Measurements from ENCODE around the gene NADK. TPM values are rescaled to one million over a fixed set of nuclear protein-coding genes. Genes with fewer than 3 reads are reported as not detected.

The NADK gene
- 27.9 to 40.6 TPM (median 35.7 TPM) in 5 replicates for total RNA-seq (2022; extraction: Qiagen RNA extraction; ENCODE audit: low read depth)

GRCh38 chr1:1777950-1778662 lies at the start of gene NADK:
TSS of gene NADK (minus strand) at chr1:1778470. CDS start at chr1:1765406, 13,064 bp downstream.

DNA sequence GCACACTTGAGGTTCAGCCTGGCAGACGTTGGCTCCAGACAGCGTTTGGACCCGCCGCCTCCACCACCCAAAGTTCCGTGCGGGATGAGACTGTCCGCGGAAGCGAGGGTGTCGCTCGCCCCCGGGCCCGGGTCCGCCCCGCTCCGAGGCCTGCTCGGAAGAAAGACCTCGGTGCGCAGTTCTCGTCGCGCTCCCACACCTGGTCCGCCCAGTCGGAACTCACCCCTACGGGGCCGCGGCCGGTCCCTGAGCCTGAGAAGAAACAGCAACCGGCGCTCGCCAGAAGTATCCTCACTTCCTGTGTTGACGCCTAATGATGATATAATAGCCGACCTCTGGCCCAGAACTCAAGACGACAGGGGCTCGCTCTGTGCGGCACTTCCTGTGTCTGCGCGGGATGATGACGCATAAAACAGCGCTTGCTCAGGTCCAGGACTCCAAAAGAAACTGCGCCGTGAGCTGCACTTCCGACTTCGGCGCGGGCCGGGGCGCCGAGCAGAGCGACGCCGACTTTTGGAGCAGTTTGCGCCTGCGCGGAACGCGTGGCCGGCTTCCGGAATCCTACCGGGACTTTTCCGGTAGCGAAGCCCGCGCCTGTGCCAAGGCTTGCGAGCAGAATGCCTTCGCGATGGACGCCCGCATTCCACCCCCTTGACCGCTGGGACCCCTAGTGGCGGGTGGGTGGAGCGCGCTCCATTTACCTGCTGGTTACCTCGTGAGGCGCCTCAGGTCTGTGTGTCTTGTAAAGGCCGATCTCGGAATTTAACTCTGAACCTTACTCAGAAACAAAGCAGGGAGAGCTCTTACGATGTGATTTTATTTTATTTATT lies 54.0 kb downstream of the NADK start, which contains the start of gene CDK11A:
Gene CDK11A (minus strand): TSS at position 323 of the 830 bp plus-strand sequence. CDS start 1,539 bp downstream, outside the sequence.

Other genes with a start within 250 kb of the NADK start
- 0.39 to 0.81 TPM (median 0.44 TPM) in 4 of 5 replicates, not detected in the other for gene TMEM240, start 237.8 kb downstream of the NADK start, total RNA-seq (2022; extraction: Qiagen RNA extraction; ENCODE audit: low read depth)
- gene SSU72, start 203.6 kb downstream of the NADK start, total RNA-seq (2022; extraction: Qiagen RNA extraction; ENCODE audit: low read depth) = 84.7 to 113 TPM (median 104 TPM) in 5 replicates
- gene FNDC10, start 178.3 kb downstream of the NADK start, total RNA-seq (2022; extraction: Qiagen RNA extraction; ENCODE audit: low read depth) = 5.4 to 8.5 TPM (median 8.1 TPM) in 5 replicates
- gene MIB2, start 163.0 kb downstream of the NADK start, total RNA-seq (2022; extraction: Qiagen RNA extraction; ENCODE audit: low read depth) = 8.4 to 19.3 TPM (median 17.3 TPM) in 5 replicates
- 0.51 to 0.88 TPM (median 0.54 TPM) in 5 replicates for gene MMP23B, start 146.3 kb downstream of the NADK start, total RNA-seq (2022; extraction: Qiagen RNA extraction; ENCODE audit: low read depth)
- 23.7 to 26.4 TPM (median 23.8 TPM) in 5 replicates for gene CDK11B, start 119.5 kb downstream of the NADK start, total RNA-seq (2022; extraction: Qiagen RNA extraction; ENCODE audit: low read depth)
- 9.1 to 12.8 TPM (median 12.1 TPM) in 5 replicates for gene SLC35E2B, start 85.7 kb downstream of the NADK start, total RNA-seq (2022; extraction: Qiagen RNA extraction; ENCODE audit: low read depth)
- 19.1 to 25.9 TPM (median 23.5 TPM) in 5 replicates for gene CDK11A, start 54.1 kb downstream of the NADK start, total RNA-seq (2022; extraction: Qiagen RNA extraction; ENCODE audit: low read depth)
- gene GNB1, start 112.6 kb upstream of the NADK start, total RNA-seq (2022; extraction: Qiagen RNA extraction; ENCODE audit: low read depth) = 174 to 207 TPM (median 197 TPM) in 5 replicates
- gene CALML6, start 136.8 kb upstream of the NADK start, total RNA-seq (2022; extraction: Qiagen RNA extraction; ENCODE audit: low read depth) = 0.17 to 0.49 TPM (median 0.26 TPM) in 4 of 5 replicates, not detected in the other
- gene TMEM52, start 140.8 kb upstream of the NADK start, total RNA-seq (2022; extraction: Qiagen RNA extraction; ENCODE audit: low read depth) = 0.65 to 0.80 TPM (median 0.74 TPM) in 5 replicates
- 0.05 TPM in 1 of 5 replicates, not detected in the others for gene CFAP74, start 225.3 kb upstream of the NADK start, total RNA-seq (2022; extraction: Qiagen RNA extraction; ENCODE audit: low read depth)
- 0.23 to 1.1 TPM (median 0.63 TPM) in 5 replicates for gene GABRD, start 240.9 kb upstream of the NADK start, total RNA-seq (2022; extraction: Qiagen RNA extraction; ENCODE audit: low read depth)

Measured in A549 treated with GW870086 at 1 μM for 4 hours (cell line).